Left colon (tissue), 2 donors: ENCODE results near the gene INSYN2A. TPM values are rescaled to one million over a fixed set of nuclear protein-coding genes. Genes with fewer than 3 reads are reported as not detected.

ENCODE experiments used
- ATAC-seq: fragments of 200-7000 bp; cut with Tn5 transposase; one replicate; pipeline ENCODE4 v1.9.1; 2020; ENCODE audit warnings: mild to moderate bottlenecking, moderate library complexity
- DNase-seq, 2 donors: peaks; one replicate each; pipeline ENCODE4 v3.0.0-alpha.2; 2020
- intact Hi-C, 2 donors: fragments of 100-400 bp; cut with DNase I in 1 of 2; cut with micrococcal nuclease in 1 of 2; formaldehyde crosslinking; loops; one replicate each; pipeline versions ENCODE4 v1.11.2 to v1.14.0; 2022; cut with DNase I, micrococcal nuclease
- long read RNA-seq: library from polyadenylated mRNA; unstranded; transcript quantifications from one replicate; pipeline ENCODE4 v2.0.0, GENCODE V29; 2021
- total RNA-seq, 2 donors: library from RNA; stranded (reverse); fragmentation: NEBNext Ultra II Directional; extraction: Animal tissue kit (Norgen Biotek cat#: 25700); gene quantifications; one replicate each; pipeline ENCODE4 v1.2.1, GENCODE V29; 2021
- donor health status: DM: no; HTN: no; CAD: no.
- donor health status: DM: yes; HTN: yes; CAD: no.

Gene INSYN2A, protein sequence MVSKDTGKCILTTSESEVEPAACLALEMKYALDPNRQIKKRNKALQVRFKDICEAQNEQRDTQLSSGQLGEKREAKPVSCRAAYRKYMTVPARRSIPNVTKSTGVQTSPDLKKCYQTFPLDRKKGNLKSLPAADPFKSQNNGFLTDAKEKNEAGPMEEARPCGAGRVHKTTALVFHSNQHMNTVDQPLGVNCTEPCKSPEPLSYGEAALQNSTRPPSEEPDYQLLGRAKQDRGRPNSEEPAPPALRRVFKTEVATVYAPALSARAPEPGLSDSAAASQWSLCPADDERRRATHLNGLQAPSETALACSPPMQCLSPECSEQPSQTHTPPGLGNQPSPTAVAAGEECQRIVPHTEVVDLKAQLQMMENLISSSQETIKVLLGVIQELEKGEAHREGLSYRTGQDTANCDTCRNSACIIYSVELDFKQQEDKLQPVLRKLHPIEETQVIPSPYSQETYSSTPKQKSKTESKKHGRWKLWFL
- total RNA-seq, result under 1 TPM; 0.08 to 0.15 TPM
- long read RNA-seq, partial matches to known transcripts, result 0 of 3 reads
- long read RNA-seq, other reads (novel, unspliced or antisense), result 3 of 3 reads

- DNase-seq (peak in 1 of 2 donors; percentile 38), ATAC-seq (peak; percentile 72)
- intact Hi-C loops, result no loop called here
Measured at GRCh38 chr10:127196282-127197153, at the start of gene INSYN2A. Gene INSYN2A, minus strand, starts transcription at chr10:127196591. Its CDS starts 20,196 bp downstream, at chr10:127176395.

DNA sequence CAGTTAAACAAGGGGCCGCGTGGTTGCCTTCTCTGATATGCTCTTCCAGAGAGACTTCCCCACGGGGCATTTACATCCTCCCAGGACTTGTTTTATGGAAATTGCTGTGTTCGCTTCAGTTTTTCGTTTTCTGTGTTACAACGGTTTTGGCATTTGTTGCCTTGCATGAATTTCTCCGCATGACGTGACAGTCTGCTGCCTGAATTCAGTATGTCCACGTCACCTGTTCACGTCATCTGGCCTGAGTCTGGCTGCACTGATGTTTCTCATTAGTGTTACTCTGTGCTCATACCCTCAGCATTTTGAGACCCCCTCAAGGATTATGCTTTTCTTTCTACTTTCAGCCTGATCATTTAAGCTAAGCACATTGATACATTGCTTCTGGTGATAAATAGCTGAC is 49.1 kb upstream of the INSYN2A start:
- no peak for DNase-seq
- no peak for ATAC-seq
- intact Hi-C loops, result no loop called here

- DNase-seq, result peak in 1 of 2 donors; percentile 63
- intact Hi-C loops, result no loop called here
- ATAC-seq, result peak; percentile 80
Measured at GRCh38 chr10:127243490-127244272, 47.3 kb upstream of the INSYN2A start.

GRCh38 chr10:127242914-127243313 is 46.5 kb upstream of the INSYN2A start:
- DNase-seq (no peak), ATAC-seq (peak; percentile 30)

GRCh38 chr10:127236266-127236665 is 39.9 kb upstream of the INSYN2A start:
- intact Hi-C loops, result no loop called here

More at GRCh38 chr10:127242914-127243313, 46.5 kb upstream of the INSYN2A start:
- intact Hi-C loops, result no loop called here

GRCh38 chr10:127234306-127234800 is 38.0 kb upstream of the INSYN2A start:
- intact Hi-C loops, result no loop called here
- no peak for DNase-seq
- no peak for ATAC-seq

More at GRCh38 chr10:127236266-127236665, 39.9 kb upstream of the INSYN2A start:
- no peak for ATAC-seq
- no peak for DNase-seq

DNA sequence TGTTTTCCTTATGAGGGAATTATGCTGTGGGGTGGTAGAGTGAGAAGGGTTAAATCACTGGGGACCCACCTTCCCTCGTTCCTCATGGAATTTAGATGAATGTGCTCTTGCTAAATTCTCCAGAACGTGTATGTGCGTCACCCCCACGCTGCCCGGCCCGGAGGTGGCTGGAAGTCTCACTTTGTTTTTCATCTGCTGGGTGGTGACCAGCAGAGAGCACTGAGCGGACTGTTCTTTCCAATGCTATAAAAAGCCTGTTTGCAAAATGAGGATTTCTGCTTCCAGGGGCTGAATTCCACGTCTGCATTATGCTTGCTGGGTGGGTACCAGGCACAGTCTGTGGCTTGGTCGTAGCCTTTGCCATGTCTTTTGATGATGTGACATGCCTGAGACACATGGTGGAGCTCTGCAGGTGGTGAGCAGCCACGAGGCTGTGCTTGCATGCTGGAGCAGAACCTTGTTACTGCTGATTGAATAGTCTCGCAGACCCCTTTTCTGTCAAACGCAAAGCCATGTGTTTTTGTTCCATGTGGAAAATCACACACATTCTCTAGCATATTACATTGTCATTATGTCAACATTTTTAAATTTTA is 31.9 kb upstream of the INSYN2A start:
- DNase-seq, result no peak
- no peak for ATAC-seq
- intact Hi-C loops, result no loop called here

DNA sequence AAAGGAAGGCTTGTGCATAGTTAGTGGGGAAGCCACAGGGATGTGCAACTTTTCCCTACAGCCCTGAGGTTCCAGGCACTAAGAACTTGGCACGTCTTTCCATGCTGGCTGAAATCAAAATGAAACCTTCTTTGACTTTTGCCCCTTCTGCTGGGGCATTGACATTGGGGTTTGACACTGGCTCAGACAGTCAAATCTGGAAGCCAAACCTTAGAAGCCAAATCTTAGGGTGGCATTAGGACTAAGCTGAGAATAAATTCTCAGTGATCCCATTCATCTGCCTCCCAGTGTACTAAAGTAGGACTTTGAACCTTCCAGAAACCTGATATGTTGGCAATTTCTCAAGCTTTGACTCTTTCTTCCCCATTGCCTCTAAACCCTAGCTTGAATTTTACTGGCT is 31.3 kb upstream of the INSYN2A start:
- intact Hi-C loops, result no loop called here
- DNase-seq (no peak), ATAC-seq (peak; percentile 66)

- intact Hi-C loops, result no loop called here
- no peak for DNase-seq
- ATAC-seq, result no peak
Measured at GRCh38 chr10:127227027-127227426, 30.6 kb upstream of the INSYN2A start.

DNA sequence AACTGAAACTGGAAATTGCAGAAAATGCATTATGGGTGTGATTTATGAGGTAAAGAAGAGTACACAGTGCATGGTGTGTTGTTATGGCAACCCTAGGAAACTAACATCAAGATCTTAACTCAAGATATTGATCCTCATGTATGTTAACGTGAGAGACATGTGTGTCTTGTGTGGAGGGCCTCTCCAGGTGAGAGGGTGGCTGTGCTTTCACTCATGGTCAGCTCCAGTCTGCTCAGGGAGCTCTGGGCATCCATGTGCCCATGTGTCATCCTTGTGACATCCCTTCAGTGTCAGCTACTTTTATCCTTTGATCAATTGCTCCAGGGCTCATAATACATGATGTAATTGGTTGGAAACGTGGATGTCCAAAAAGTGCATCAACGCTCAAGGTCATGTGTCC is 24.9 kb upstream of the INSYN2A start:
- ATAC-seq, result no peak
- no peak for DNase-seq
- intact Hi-C loops, result no loop called here

DNA sequence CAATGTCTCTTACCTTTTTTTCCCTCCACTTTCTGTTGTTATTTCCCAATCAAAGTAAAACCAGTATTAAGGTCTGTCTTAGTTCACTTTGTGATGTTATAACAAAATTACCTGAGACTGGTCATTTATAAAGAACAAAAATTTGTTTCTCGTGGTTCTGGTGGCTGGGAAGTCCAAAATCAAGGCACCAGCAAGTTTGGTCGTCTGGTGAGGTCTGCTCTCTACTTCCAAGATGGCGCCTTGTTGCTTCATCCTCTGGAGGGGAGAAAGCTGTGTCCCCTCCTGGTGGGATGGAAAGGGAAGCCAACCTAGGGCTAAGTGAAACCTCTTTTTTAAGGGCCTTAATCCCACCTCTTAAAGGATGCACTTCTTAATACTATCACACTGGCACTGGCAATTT is 22.3 kb upstream of the INSYN2A start:
- ATAC-seq, result no peak
- intact Hi-C loops, result no loop called here
- no peak for DNase-seq

DNA sequence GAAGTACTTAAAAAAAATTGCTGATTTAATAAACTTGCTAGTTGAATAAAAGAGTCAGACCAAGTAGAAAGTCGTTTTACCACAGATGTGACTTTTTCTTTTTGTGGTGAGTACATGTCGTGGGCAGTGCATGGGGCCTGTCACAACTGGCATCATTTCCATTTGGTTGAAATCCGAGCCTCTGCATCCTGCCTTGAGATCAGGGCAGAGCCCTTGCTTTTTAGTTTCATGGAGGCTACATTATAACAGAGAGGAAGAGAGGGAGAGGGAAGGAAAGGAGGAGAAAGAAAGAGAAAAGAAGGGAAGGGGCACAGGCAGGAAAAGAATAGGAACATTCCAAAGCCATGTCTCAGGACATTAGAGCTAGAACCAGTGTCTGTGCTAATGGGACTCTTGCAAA is 20.4 kb upstream of the INSYN2A start:
- intact Hi-C loops, result no loop called here
- ATAC-seq (no peak), DNase-seq (no peak)

GRCh38 chr10:127216274-127216673 is 19.9 kb upstream of the INSYN2A start:
- intact Hi-C loops, result no loop called here
- ATAC-seq (no peak), DNase-seq (no peak)

DNA sequence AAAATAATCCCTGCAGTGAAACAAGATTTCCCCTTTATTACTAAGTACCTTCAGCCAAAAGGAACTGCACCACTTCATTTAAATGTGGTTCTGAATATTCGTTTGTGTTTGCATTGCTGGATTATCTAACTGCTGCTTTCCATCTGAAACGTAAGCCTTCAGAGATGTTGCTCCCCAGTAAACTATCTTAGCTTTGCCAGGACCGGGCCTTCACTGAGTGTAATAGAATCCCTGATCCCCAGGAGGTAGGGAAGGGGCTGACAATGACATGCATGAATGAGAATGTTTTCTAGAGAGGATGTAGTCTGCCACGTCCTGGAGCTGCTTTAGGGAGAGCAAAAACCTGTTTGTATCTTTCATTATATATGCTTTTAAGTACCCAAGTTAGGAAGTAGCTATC is 19.5 kb upstream of the INSYN2A start:
- ATAC-seq, result no peak
- intact Hi-C loops, result no loop called here
- no peak for DNase-seq

GRCh38 chr10:127210936-127211466 is 14.6 kb upstream of the INSYN2A start:
- ATAC-seq (no peak), DNase-seq (no peak)
- intact Hi-C loops, result no loop called here

DNA sequence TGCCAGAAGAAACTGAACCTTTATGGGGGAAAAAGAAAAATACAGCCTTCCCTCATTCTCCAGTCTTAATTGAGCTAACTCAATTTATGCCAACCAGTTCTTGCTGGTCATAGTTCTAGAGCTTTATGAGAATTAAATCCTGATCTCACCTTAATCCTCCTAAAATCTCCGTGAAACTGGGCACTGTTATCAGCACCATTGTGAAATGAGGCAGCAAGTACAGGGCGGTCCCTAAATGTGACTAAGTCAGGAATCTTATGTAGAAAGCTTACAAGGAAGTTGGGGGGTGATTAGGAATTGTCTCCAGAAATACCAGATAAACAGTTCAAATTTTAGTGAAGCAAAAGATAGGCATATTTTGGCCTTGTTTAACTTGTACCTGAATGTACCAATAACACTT is 10.7 kb upstream of the INSYN2A start:
- ATAC-seq, result no peak
- DNase-seq, result no peak
- intact Hi-C loops, result no loop called here

DNA sequence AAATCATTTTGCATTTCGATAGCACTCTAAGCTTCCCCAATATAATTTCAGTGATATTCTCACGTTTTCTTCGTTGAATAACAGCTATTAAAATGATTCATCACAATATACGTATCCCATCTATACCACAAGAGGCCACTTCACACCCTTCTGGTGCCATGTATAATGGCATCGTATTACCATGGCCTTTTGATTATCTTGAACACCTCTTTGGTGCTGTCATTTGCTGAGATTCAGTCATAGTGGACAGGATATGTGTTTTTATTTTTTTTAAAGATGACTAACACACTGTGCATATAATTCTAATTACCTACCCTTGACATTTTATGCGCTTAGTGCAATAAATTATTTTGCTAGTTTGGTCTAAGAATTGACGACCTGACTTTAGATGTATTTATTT is 6.7 kb upstream of the INSYN2A start:
- DNase-seq (no peak), ATAC-seq (no peak)
- intact Hi-C loops, result no loop called here

DNA sequence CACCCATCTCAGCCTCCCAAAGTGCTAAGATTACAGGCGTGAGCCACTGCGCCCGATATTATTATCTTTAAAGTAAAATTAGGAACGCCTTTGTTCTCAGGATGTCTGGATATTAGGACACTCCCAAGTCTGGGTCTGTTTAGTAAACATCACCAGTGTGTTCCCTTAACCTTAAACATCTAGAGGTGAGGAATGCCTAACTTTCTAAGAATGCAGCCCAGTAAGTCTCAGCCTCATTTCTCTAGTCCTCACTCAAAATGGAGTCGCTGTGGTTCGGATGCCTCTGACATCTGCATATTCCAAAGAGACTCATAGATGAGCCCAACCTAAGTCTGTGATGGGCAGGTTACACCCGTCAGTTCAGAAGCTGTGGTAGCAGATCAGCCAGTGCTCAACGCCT is 4.3 kb upstream of the INSYN2A start:
- intact Hi-C loops, result no loop called here
- DNase-seq (no peak), ATAC-seq (no peak)
